ENCODE data around the gene WNT7A. TPM values are rescaled to one million over a fixed set of nuclear protein-coding genes. Genes with fewer than 3 reads are reported as not detected.

The WNT7A gene
- total RNA-seq, 1 experiment from 2014 or later = not detected

GRCh38 chr3:13772885-13773745 is 106.8 kb downstream of the WNT7A start:
- H3K23me2 ChIP-seq (ENCODE audit: insufficient read length, low read depth, low read length, poor library complexity, severe bottlenecking) = no peaks in the 10 kb centered on the region
- H3K14ac ChIP-seq (ENCODE audit: insufficient read depth, low read length) = no peak overlapping the region
- Mint-ChIP-seq H3K36me3 (ENCODE audit: insufficient read depth in 1 of 3, low read depth in 3 of 3) (no peaks in the 10 kb centered on the region), H3K27me3 (ENCODE audit: low read depth) (peaks cover 5% of the 10 kb centered on the region), H3K27ac (peak overlapping the region in 1 of 3 experiments; percentile 54; a peak in 3 of 7 replicates), H3K9me3 (no peaks in the 10 kb centered on the region), H3K4me1 (peaks cover 13 to 18% of the 10 kb centered on the region in 2 experiments), H3K4me3 (no peak overlapping the region)
- TF ChIP-seq, protein P1, sequence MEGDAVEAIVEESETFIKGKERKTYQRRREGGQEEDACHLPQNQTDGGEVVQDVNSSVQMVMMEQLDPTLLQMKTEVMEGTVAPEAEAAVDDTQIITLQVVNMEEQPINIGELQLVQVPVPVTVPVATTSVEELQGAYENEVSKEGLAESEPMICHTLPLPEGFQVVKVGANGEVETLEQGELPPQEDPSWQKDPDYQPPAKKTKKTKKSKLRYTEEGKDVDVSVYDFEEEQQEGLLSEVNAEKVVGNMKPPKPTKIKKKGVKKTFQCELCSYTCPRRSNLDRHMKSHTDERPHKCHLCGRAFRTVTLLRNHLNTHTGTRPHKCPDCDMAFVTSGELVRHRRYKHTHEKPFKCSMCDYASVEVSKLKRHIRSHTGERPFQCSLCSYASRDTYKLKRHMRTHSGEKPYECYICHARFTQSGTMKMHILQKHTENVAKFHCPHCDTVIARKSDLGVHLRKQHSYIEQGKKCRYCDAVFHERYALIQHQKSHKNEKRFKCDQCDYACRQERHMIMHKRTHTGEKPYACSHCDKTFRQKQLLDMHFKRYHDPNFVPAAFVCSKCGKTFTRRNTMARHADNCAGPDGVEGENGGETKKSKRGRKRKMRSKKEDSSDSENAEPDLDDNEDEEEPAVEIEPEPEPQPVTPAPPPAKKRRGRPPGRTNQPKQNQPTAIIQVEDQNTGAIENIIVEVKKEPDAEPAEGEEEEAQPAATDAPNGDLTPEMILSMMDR (conservative IDR thresholded peaks at IDR 0.05) = no peak
- no peaks in the 10 kb centered on the region for H3K27me3 ChIP-seq (ENCODE audit: insufficient read depth, low read length)
- no peak overlapping the region for H3K23ac ChIP-seq (ENCODE audit: insufficient read length, low read depth, low read length)
- H3K4me2 ChIP-seq (ENCODE audit: insufficient read depth, insufficient read length, low read length) = no peak overlapping the region
- no peak overlapping the region for H3K4ac ChIP-seq (ENCODE audit: low read depth, low read length)
- H2BK120ac ChIP-seq (ENCODE audit: low read depth, low read length, poor library complexity, severe bottlenecking) = no peak overlapping the region
- WGBS (ENCODE audit: extremely low coverage, insufficient read length, low lambda C conversion rate) = no CpG with 5 or more reads among the region's 18 CpGs
- H2AFZ ChIP-seq (ENCODE audit: low read length) = no peak overlapping the region
- H3K27ac ChIP-seq (ENCODE audit: insufficient read length, low read depth, low read length) = no peak overlapping the region
- H4K20me1 ChIP-seq (ENCODE audit: control insufficient read depth, insufficient read depth, insufficient read length) = no peaks in the 10 kb centered on the region
- no peak overlapping the region for H2BK20ac ChIP-seq (ENCODE audit: low read depth, low read length, poor library complexity, severe bottlenecking)
- no peak for DNase-seq
- H4K5ac ChIP-seq (ENCODE audit: insufficient read length, low read depth, low read length) = no peak overlapping the region
- H3K9me3 ChIP-seq (ENCODE audit: control insufficient read depth, low read depth, low read length) = no peaks in the 10 kb centered on the region
- H2BK15ac ChIP-seq (ENCODE audit: low read depth, low read length) = no peak overlapping the region
- H4K8ac ChIP-seq (replicated peaks; ENCODE audit: insufficient read length, low read depth, low read length) = no peak overlapping the region
- H2BK12ac ChIP-seq (ENCODE audit: insufficient read length, low read depth, low read length) = no peak overlapping the region
- no peak overlapping the region for H2AK5ac ChIP-seq (ENCODE audit: insufficient read length, low read length)
- no peak overlapping the region for H4K91ac ChIP-seq (ENCODE audit: insufficient read length, low read depth, low read length)
- no peak overlapping the region for H3K9ac ChIP-seq (ENCODE audit: extremely low read depth, insufficient read length, low read length)
- H3K4me1 ChIP-seq (ENCODE audit: insufficient read depth, low read length) = peaks cover 5% of the 10 kb centered on the region
- H3K79me1 ChIP-seq (ENCODE audit: insufficient read depth, low read depth, low read length, poor library complexity, severe bottlenecking) = no peaks in the 10 kb centered on the region
- H3K56ac ChIP-seq (ENCODE audit: insufficient read length, low read depth, low read length) = no peak overlapping the region
- no peak overlapping the region for H3T11ph ChIP-seq (ENCODE audit: low read length)
- H3K79me2 ChIP-seq (ENCODE audit: insufficient read depth, low read length) = no peaks in the 10 kb centered on the region
- H2BK5ac ChIP-seq (ENCODE audit: insufficient read length, low read length) = no peak overlapping the region
- no peak overlapping the region for H3K18ac ChIP-seq (ENCODE audit: insufficient read length, low read depth, low read length)

Data from H9 (cell line).